GM19193 (cell line): ENCODE results near the gene MINDY4.

Experiments
- POLR2A ChIP-seq: IDR thresholded peaks from 4 replicates; pipeline ENCODE4 v1.6.1; 2011; ENCODE audit not compliant: insufficient read depth, insufficient read length; ENCODE audit errors: extremely low read depth

The MINDY4 gene

GRCh38 chr7:30735631-30736030 is 35.6 kb upstream of the MINDY4 start:
- no peak for TF ChIP-seq POLR2A

DNA sequence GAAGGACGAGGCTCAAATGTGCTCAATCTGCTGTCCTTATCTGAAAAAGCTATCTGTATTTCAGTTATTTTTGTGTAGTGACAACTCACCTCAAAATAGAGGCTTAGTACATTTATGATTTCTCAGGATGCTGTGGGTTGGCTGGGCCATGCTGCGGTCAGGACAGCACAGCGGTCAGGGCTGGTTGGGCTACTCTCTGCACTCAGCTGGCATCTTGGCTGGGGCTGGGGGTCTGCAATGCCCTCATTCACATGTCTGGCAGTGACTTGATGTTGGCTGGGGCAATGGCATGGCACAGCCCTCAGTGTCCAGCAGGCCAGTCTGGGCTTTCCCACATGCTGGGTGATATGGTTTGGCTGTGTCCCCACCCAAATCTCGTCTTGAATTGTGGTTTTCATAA is 34.9 kb upstream of the MINDY4 start:
- TF ChIP-seq POLR2A: no peak

GRCh38 chr7:30738026-30738915 is 32.9 kb upstream of the MINDY4 start:
- TF ChIP-seq POLR2A: no peak

- no peak for TF ChIP-seq POLR2A
Measured at GRCh38 chr7:30739691-30740090, 31.5 kb upstream of the MINDY4 start.

DNA sequence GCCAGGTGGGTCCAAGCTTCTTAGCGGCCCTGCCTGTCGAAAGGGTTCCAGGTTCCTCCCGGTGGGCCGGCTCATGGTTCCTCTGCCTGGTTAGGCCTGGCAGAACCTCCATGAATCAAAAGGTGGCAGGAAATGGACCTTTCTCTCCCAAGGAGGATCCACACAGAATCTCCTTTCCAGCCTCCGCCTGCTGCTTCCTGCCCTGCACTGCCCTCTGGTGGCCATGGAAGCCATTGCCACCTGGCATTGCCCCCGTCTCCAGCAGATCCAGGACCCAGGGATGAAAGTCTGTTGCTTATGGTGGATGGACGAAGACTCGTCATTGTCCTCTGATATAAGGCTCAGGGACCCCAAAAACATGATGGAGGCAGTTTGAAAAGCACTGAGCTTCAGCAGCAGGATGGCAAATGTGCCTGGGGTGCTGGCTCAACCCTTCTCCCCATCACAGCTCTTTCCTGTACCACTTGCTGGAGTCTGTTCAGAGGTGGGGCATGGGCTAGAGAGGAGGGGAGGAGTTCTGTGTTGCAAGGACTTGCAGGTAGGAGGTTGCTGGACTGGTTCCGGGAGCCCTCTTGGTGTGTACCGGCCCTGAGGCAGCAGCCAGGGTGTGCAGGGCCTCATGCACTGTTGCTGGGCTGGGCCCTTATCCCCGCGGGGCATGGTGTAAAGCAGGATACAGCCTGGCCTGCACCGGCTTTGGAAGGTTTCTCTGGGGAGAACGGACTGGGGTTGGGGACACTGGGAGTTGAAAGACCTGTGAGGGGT is 30.6 kb upstream of the MINDY4 start:
- no peak for TF ChIP-seq POLR2A

- TF ChIP-seq POLR2A: no peak
Measured at GRCh38 chr7:30741289-30741688, 29.9 kb upstream of the MINDY4 start.

GRCh38 chr7:30743371-30744074 is 27.7 kb upstream of the MINDY4 start:
- TF ChIP-seq POLR2A: no peak

- TF ChIP-seq POLR2A: no peak
Measured at GRCh38 chr7:30744075-30744417, 27.2 kb upstream of the MINDY4 start.

- no peak for TF ChIP-seq POLR2A
Measured at GRCh38 chr7:30745261-30745941, 25.8 kb upstream of the MINDY4 start.

- no peak for TF ChIP-seq POLR2A
Measured at GRCh38 chr7:30750010-30750409, 21.2 kb upstream of the MINDY4 start.

GRCh38 chr7:30750683-30751650 is 20.2 kb upstream of the MINDY4 start:
- no peak for TF ChIP-seq POLR2A

- TF ChIP-seq POLR2A: no peak
Measured at GRCh38 chr7:30751696-30752273, 19.4 kb upstream of the MINDY4 start, which contains the start of gene INMT. Gene INMT (plus strand): TSS chr7:30752135. CDS start chr7:30752151, 16 bp downstream.

DNA sequence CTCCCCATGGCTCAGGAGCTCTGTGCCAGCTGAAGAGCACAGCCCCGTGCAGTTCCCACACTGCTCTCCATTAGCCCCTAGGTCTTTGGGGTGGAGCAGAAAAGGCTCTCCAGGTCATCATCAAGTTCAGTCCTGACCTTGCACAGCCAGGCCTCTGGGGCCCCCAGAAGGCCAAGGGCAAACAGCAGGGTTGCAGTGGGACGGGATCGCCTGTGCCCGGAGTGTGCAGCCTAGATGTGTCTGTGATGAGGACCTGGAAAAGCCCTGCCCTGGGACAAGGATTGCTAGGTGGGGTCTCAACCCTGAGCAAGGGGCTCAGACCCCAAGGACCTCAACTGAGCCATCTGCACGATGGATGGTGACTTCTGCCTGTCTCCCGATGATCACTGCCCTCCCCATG is 18.7 kb upstream of the MINDY4 start:
- TF ChIP-seq POLR2A: no peak

- no peak for TF ChIP-seq POLR2A
Measured at GRCh38 chr7:30752979-30753378, 18.2 kb upstream of the MINDY4 start.

GRCh38 chr7:30754315-30754877 is 16.8 kb upstream of the MINDY4 start:
- no peak for TF ChIP-seq POLR2A
